Tibial artery (tissue), 4 donors: ENCODE measurements around the gene DACH1.

Source experiments
- DNase-seq, 2 donors: peaks; one replicate each; pipeline ENCODE4 v3.0.0-alpha.2; 2019
- H3K27ac ChIP-seq, 2 donors: fragments of 200-600 bp; sonication (generic) in 1 of 2; 1 replicate in 1 of 2; 2 replicates in 1 of 2; pipeline ENCODE4 v1.5.1; 2018 to 2019; ENCODE audit warnings: mild to moderate bottlenecking in 1 of 2
- H3K27me3 ChIP-seq, 2 donors: fragments of 200-600 bp; sonication (generic) in 1 of 2; one replicate each; pipeline versions ENCODE4 v1.5.1 to v1.6.0; 2016 to 2019
- H3K36me3 ChIP-seq, 3 donors: fragments of 200-600 bp; sonication (generic) in 2 of 3; one replicate each; pipeline ENCODE4 v1.5.1; 2016 to 2019; ENCODE audit warnings: mild to moderate bottlenecking in 2 of 3
- H3K4me1 ChIP-seq, 4 donors: fragments of 200-600 bp; sonication (generic) in 2 of 4; 1 replicate in 3 of 4; 2 replicates in 1 of 4; pipeline ENCODE4 v1.5.1; 2016 to 2019
- H3K4me3 ChIP-seq, 2 donors: fragments of 200-600 bp; sonication (generic) in 1 of 2; 1 replicate in 1 of 2; 2 replicates in 1 of 2; pipeline ENCODE4 v1.5.1; 2018 to 2019; ENCODE audit warnings: mild to moderate bottlenecking in 2 of 2
- H3K9me3 ChIP-seq, 3 donors: fragments of 200-600 bp; sonication (generic) in 1 of 3; one replicate each; pipeline ENCODE4 v1.5.1; 2016 to 2019
- intact Hi-C: fragments of 100-400 bp; cut with DNase I; formaldehyde crosslinking; loops from one replicate; pipeline ENCODE4 v1.15.0; 2023; ENCODE audit warnings: low total_unique reads
- TF ChIP-seq, protein P1 (sequence below), 2 experiments: fragments of 200-600 bp in 1 of 2; fragments of 450-650 bp in 1 of 2; IDR thresholded peaks; one replicate each; pipeline ENCODE4 v1.5.1; 2017 to 2019; ENCODE audit warnings: antibody characterized with exemption in 2 of 2, mild to moderate bottlenecking in 1 of 2, moderate library complexity in 1 of 2

The DACH1 gene

DNA sequence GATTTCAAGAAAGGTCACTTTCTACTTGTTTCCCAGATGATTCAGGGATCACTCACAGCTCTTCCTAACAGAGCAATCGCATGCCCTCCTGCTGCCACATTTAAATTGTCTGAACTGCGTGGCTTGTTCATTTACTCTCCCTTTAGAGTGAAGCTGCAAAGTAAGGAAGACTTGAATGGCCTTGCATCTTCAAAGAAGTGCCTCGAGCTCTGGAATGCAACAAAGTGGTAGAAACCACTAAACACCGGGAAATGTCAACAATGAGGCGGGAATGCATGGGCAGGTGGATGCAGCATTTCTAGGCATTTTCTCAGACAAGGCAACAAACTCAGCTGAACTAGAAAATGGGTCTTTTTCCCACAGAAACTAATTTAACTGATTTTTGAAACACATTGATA is 10.3 kb upstream of the DACH1 start:
- H3K27ac ChIP-seq: no peak overlapping the region
- TF ChIP-seq, protein P1, sequence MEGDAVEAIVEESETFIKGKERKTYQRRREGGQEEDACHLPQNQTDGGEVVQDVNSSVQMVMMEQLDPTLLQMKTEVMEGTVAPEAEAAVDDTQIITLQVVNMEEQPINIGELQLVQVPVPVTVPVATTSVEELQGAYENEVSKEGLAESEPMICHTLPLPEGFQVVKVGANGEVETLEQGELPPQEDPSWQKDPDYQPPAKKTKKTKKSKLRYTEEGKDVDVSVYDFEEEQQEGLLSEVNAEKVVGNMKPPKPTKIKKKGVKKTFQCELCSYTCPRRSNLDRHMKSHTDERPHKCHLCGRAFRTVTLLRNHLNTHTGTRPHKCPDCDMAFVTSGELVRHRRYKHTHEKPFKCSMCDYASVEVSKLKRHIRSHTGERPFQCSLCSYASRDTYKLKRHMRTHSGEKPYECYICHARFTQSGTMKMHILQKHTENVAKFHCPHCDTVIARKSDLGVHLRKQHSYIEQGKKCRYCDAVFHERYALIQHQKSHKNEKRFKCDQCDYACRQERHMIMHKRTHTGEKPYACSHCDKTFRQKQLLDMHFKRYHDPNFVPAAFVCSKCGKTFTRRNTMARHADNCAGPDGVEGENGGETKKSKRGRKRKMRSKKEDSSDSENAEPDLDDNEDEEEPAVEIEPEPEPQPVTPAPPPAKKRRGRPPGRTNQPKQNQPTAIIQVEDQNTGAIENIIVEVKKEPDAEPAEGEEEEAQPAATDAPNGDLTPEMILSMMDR (IDR thresholded peaks at IDR 0.05): no peak
- H3K4me1 ChIP-seq: no peaks in the 10 kb centered on the region
- H3K9me3 ChIP-seq: no peaks in the 10 kb centered on the region
- intact Hi-C loops: no loop called here
- H3K4me3 ChIP-seq: no peak overlapping the region
- H3K36me3 ChIP-seq: no peaks in the 10 kb centered on the region
- H3K27me3 ChIP-seq: no peaks in the 10 kb centered on the region
- DNase-seq: no peak

GRCh38 chr13:71876648-71877255 is 9.7 kb upstream of the DACH1 start:
- H3K27ac ChIP-seq: no peak overlapping the region
- no peak for DNase-seq
- intact Hi-C loops: no loop called here
- H3K27me3 ChIP-seq: no peaks in the 10 kb centered on the region
- no peaks in the 10 kb centered on the region for H3K36me3 ChIP-seq
- H3K4me3 ChIP-seq: no peak overlapping the region
- H3K4me1 ChIP-seq: no peaks in the 10 kb centered on the region
- TF ChIP-seq, protein P1 (IDR thresholded peaks at IDR 0.05): no peak
- H3K9me3 ChIP-seq: no peaks in the 10 kb centered on the region

DNA sequence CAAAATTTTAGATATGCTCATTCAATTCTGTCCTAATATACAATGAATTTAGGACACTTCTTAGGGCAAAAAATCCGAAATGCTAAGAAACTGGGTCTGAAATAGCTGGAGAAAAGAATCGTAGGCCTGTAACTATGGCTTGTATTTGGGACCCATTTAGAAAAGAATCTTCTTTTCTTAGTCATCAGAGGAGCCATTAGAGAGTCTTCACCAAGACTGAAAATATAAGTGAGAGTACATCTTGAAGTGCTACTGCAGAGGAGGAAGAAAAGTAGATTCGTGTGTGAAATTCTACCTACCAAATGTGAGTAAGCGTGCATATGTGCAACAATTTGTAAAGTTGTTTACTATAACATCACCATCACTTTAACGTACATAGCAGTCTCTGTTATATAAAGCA is 8.8 kb upstream of the DACH1 start:
- TF ChIP-seq, protein P1 (IDR thresholded peaks at IDR 0.05): no peak
- Histone ChIP-seq H3K27me3 (no peaks in the 10 kb centered on the region), H3K9me3 (no peaks in the 10 kb centered on the region), H3K4me3 (no peak overlapping the region), H3K36me3 (no peaks in the 10 kb centered on the region), H3K4me1 (no peaks in the 10 kb centered on the region), H3K27ac (no peak overlapping the region)
- intact Hi-C loops: no loop called here
- no peak for DNase-seq

DNA sequence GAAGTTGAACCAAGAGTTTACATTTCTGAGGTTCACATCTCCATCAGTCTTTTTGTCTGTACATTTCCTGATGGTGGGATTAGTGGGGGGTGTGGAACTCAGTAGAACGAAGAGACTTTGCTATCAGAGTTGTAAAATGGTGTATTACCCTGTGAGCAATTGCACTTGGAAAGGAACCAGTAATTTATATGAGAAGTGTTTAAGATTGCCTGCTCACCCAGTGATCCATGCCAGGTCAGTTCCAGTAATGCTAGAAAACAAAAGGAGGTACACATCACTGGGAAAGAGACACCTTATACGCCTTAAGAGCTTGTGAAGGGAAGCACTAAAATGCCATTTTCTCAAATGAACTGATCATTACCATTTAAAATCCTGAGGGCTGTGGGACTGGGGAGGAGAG is 7.5 kb upstream of the DACH1 start:
- intact Hi-C loops: no loop called here
- TF ChIP-seq, protein P1 (IDR thresholded peaks at IDR 0.05): no peak
- H3K27me3 ChIP-seq: peaks cover 0 to 3% of the 10 kb centered on the region in 2 donors
- no peaks in the 10 kb centered on the region for H3K4me1 ChIP-seq
- no peak overlapping the region for H3K27ac ChIP-seq
- H3K4me3 ChIP-seq: no peak overlapping the region
- H3K36me3 ChIP-seq: no peaks in the 10 kb centered on the region
- no peaks in the 10 kb centered on the region for H3K9me3 ChIP-seq
- DNase-seq: no peak

GRCh38 chr13:71873418-71874247 is 6.6 kb upstream of the DACH1 start:
- TF ChIP-seq, protein P1 (IDR thresholded peaks at IDR 0.05): no peak
- H3K27me3 ChIP-seq: peaks cover 0 to 7% of the 10 kb centered on the region in 2 donors
- no peak overlapping the region for H3K27ac ChIP-seq
- H3K4me1 ChIP-seq: no peaks in the 10 kb centered on the region
- no peaks in the 10 kb centered on the region for H3K9me3 ChIP-seq
- intact Hi-C loops: no loop called here
- H3K4me3 ChIP-seq: no peak overlapping the region
- no peaks in the 10 kb centered on the region for H3K36me3 ChIP-seq
- no peak for DNase-seq
